Measurements from ENCODE around the gene PACRGL.
"Not testable (repeated sequence)": the region's sequence is repeated elsewhere in the genome, so short reads cannot be mapped to it uniquely, and the experiment has no call there.

Gene PACRGL

GRCh38 chr4:20778896-20779295, 78.6 kb downstream of the PACRGL start:
- Histone ChIP-seq H3K9ac (ENCODE audit: low read length in 2 of 2) (no peak overlapping the region), H3K9me3 (ENCODE audit: control insufficient read depth in 2 of 2, low read length in 2 of 2) (peaks cover 0 to 13% of the 10 kb centered on the region in 2 donors), H3K4me1 (ENCODE audit: control insufficient read depth, insufficient read depth, low read length) (no peaks in the 10 kb centered on the region), H3K27me3 (ENCODE audit: control insufficient read depth in 1 of 2, insufficient read depth in 2 of 2, low read length in 2 of 2) (no peaks in the 10 kb centered on the region), H3K36me3 (ENCODE audit: control insufficient read depth in 2 of 2, insufficient read depth in 2 of 2, low read length in 2 of 2) (no peaks in the 10 kb centered on the region), H3K27ac (ENCODE audit: low read length) (no peak overlapping the region), H3K4me3 (ENCODE audit: low read length in 2 of 2) (no peak overlapping the region)

- H3K4me1 ChIP-seq (ENCODE audit: control insufficient read depth, insufficient read depth, low read length); H3K27me3 ChIP-seq (ENCODE audit: control insufficient read depth in 1 of 2, insufficient read depth in 2 of 2, low read length in 2 of 2); H3K27ac ChIP-seq (ENCODE audit: low read length); H3K4me3 ChIP-seq (ENCODE audit: low read length in 2 of 2); H3K9ac ChIP-seq (ENCODE audit: low read length in 2 of 2); H3K36me3 ChIP-seq (ENCODE audit: control insufficient read depth in 2 of 2, insufficient read depth in 2 of 2, low read length in 2 of 2): not testable (repeated sequence)
- peaks cover 0 to 13% of the 10 kb centered on the region in 2 donors for H3K9me3 ChIP-seq (ENCODE audit: control insufficient read depth in 2 of 2, low read length in 2 of 2)
Measured at GRCh38 chr4:20783134-20783533, 82.9 kb downstream of the PACRGL start.

- H3K4me1 ChIP-seq (ENCODE audit: control insufficient read depth, insufficient read depth, low read length): no peaks in the 10 kb centered on the region
- H3K27me3 ChIP-seq (ENCODE audit: control insufficient read depth in 1 of 2, insufficient read depth in 2 of 2, low read length in 2 of 2): no peaks in the 10 kb centered on the region
- H3K36me3 ChIP-seq (ENCODE audit: control insufficient read depth in 2 of 2, insufficient read depth in 2 of 2, low read length in 2 of 2): no peaks in the 10 kb centered on the region
- H3K4me3 ChIP-seq (ENCODE audit: low read length in 2 of 2): no peak overlapping the region
- H3K27ac ChIP-seq (ENCODE audit: low read length): no peak overlapping the region
- H3K9me3 ChIP-seq (ENCODE audit: control insufficient read depth in 2 of 2, low read length in 2 of 2): no peaks in the 10 kb centered on the region
- no peak overlapping the region for H3K9ac ChIP-seq (ENCODE audit: low read length in 2 of 2)
Measured at GRCh38 chr4:20787940-20788665, 87.8 kb downstream of the PACRGL start.

Measured in stomach smooth muscle (tissue), 2 donors.